MM.1S (cell line): ENCODE data around the gene USP24.

Source experiments
- EZH2phosphoT487 ChIP-seq: fragments of 300-600 bp; sonication (generic); IDR thresholded peaks from 2 replicates; pipeline ENCODE4 v1.6.1; 2018; ENCODE audit warnings: antibody characterized with exemption, low read length
- TF ChIP-seq, protein P1 (sequence below): fragments of 300-600 bp; sonication (generic); IDR thresholded peaks from 2 replicates; pipeline ENCODE4 v1.5.1; 2016; ENCODE audit warnings: antibody characterized with exemption, low read length, mixed read lengths

DNA sequence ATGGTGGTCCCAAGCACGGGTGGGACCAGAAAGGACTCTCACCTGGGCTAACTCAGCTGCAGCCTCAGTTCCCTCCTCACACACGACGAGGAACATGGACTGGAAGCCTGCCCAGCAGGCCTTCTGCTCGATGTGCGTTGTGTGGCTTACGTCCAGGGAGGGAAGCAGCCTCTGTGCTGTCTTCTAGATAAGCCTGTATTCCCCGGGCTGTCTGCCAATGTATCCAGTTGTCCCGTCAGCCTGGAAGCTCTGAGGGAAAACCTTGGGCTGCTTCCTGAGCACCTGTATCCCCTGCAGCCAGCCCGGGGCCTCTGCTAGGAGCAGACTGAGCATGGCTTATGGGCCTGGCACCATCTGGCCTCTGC lies 165.3 kb downstream of the USP24 start:
- TF ChIP-seq EZH2phosphoT487, result no peak
- TF ChIP-seq, protein P1, sequence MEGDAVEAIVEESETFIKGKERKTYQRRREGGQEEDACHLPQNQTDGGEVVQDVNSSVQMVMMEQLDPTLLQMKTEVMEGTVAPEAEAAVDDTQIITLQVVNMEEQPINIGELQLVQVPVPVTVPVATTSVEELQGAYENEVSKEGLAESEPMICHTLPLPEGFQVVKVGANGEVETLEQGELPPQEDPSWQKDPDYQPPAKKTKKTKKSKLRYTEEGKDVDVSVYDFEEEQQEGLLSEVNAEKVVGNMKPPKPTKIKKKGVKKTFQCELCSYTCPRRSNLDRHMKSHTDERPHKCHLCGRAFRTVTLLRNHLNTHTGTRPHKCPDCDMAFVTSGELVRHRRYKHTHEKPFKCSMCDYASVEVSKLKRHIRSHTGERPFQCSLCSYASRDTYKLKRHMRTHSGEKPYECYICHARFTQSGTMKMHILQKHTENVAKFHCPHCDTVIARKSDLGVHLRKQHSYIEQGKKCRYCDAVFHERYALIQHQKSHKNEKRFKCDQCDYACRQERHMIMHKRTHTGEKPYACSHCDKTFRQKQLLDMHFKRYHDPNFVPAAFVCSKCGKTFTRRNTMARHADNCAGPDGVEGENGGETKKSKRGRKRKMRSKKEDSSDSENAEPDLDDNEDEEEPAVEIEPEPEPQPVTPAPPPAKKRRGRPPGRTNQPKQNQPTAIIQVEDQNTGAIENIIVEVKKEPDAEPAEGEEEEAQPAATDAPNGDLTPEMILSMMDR, result no peak
